ENCODE measurements around the gene MAMDC2. TPM values are rescaled to one million over a fixed set of nuclear protein-coding genes. Genes with fewer than 3 reads are reported as not detected.
A peak's percentile ranks its signal among the peaks of the same experiment; 100 is the strongest.

Gene MAMDC2
- total and polyA plus RNA-seq, 2 of the 4 experiments (the other 2 are of a cell fraction) = 5.0 to 5.2 TPM

DNA sequence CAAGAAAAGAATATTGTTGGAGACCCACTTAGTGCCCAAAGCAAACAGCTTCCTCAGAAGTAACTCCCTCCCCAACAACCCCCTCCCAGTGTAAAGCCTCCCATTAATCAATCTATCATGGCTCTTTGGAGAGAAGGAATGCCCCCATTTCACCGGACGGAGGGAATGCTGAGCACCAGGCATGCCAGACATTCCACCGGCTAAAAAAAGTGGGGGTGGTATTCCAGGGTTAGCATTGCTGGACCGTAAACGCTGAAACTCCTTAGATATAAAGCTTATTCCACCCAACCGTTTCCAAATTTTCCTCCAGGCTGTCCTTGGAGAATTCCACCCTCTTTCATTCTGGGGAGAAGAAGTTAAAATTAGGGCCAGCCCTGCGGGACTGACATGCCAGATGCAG is 363 bp upstream of the MAMDC2 start:
- H2BK20ac ChIP-seq (ENCODE audit: low read depth, low read length) = no peak overlapping the region
- H3K18ac ChIP-seq (ENCODE audit: low read depth, low read length) = no peak overlapping the region
- no peaks in the 10 kb centered on the region for H4K20me1 ChIP-seq (ENCODE audit: insufficient read depth, low read length)
- H4K8ac ChIP-seq (ENCODE audit: low read depth in 2 of 2, low read length in 2 of 2) = peak overlapping the region in 1 of 2 experiments; percentile 62; a peak in 1 of 4 replicates
- in situ Hi-C loops (cut with MboI; ENCODE audit: low sequenced_read_pairs) = no loop called here
- no peaks in the 10 kb centered on the region for H3K36me3 ChIP-seq (ENCODE audit: control insufficient read depth, insufficient read depth, low read length)
- ATAC-seq (ENCODE audit: low read depth) (no peak), DNase-seq (no peak)
- no peak overlapping the region for H4K5ac ChIP-seq (ENCODE audit: low read depth, low read length)
- peaks cover 4% of the 10 kb centered on the region; the same call in 1 of the 2 replicates for H3K9me1 ChIP-seq (ENCODE audit: insufficient read depth, low read length)
- no peak overlapping the region for H3K56ac ChIP-seq (ENCODE audit: extremely low read depth, insufficient read depth, low read length)
- no peak overlapping the region for H2AK5ac ChIP-seq (ENCODE audit: low read depth, low read length)
- ChIA-PET POLR2A (ENCODE audit: unreplicated experiment) (no interaction called here), CTCF (interaction anchor here (1.5 kb wide), 1 partner anchor 9 kb away, joined by 6 read pairs; no protein-coding TSS in a partner anchor)
- H3K9me3 ChIP-seq (ENCODE audit: control insufficient read depth, insufficient read depth, low read length) = peaks cover 2% of the 10 kb centered on the region; the same call in 1 of the 2 replicates
- H4K91ac ChIP-seq (ENCODE audit: insufficient read depth, low read depth, low read length) = no peak overlapping the region
- no peak overlapping the region for H3K4me3 ChIP-seq (ENCODE audit: insufficient read depth, low read depth, low read length)
- H2AFZ ChIP-seq (replicated peaks; ENCODE audit: low read length, poor library complexity) = peak overlapping the region; percentile 98
- H2BK5ac ChIP-seq (ENCODE audit: low read depth, low read length, poor library complexity, severe bottlenecking) = no peak overlapping the region
- no peak overlapping the region for H3K27ac ChIP-seq (ENCODE audit: insufficient read depth, low read length)
- dilution Hi-C loops (cut with HindIII; ENCODE audit: low sequenced_read_pairs, unreplicated experiment) = no loop called here
- 0% methylated on average over 1 of the region's 7 CpGs; no CpG with 5 or more reads in 1 of the 2 experiments for WGBS, 2 experiments (ENCODE audit: extremely low coverage in 2 of 2, insufficient read length in 1 of 2)
- BruUV-seq (replicated peaks) = no TSS peak
- H3K23ac ChIP-seq (ENCODE audit: low read depth, low read length) = no peak overlapping the region
- peak overlapping the region; percentile 31; the same call in 1 of the 2 replicates for H3K4ac ChIP-seq (ENCODE audit: low read depth, low read length)
- H2BK120ac ChIP-seq (ENCODE audit: low read depth, low read length) = 0 out of 2 replicates have a peak overlapping the region, but pooled peaks have one; percentile 70
- peak overlapping the region; percentile 81 for H2AK9ac ChIP-seq (replicated peaks; ENCODE audit: low read depth, low read length, poor library complexity)
- peak overlapping the region; percentile 97 for H3K4me2 ChIP-seq (ENCODE audit: low read depth, low read length)
- no peak overlapping the region for H3K9ac ChIP-seq (ENCODE audit: low read depth, low read length)
- H3K14ac ChIP-seq (replicated peaks; ENCODE audit: low read depth, low read length) = no peak overlapping the region
- no peaks in the 10 kb centered on the region for H3K27me3 ChIP-seq (ENCODE audit: control insufficient read depth, insufficient read depth, low read length)
- peaks cover 9% of the 10 kb centered on the region for H3K4me1 ChIP-seq (ENCODE audit: control insufficient read depth, insufficient read depth, low read length)
- TF ChIP-seq BHLHE40 (IDR thresholded peaks at IDR 0.05; ENCODE audit: low read depth, low read length) (no peak), CEBPB (IDR thresholded peaks at IDR 0.05; ENCODE audit: low read depth, low read length) (no peak), MAFK (IDR thresholded peaks at IDR 0.05; ENCODE audit: low read depth, low read length) (no peak), RAD21 (IDR thresholded peaks at IDR 0.05; ENCODE audit: low read length) (no peak), SMC3 (IDR thresholded peaks at IDR 0.05; ENCODE audit: low read depth, low read length) (no peak), CHD1 (IDR thresholded peaks at IDR 0.05; ENCODE audit: low read depth, low read length) (no peak), FOS (IDR thresholded peaks at IDR 0.05; ENCODE audit: low read depth, low read length) (no peak)
- TF ChIP-seq, protein P1, sequence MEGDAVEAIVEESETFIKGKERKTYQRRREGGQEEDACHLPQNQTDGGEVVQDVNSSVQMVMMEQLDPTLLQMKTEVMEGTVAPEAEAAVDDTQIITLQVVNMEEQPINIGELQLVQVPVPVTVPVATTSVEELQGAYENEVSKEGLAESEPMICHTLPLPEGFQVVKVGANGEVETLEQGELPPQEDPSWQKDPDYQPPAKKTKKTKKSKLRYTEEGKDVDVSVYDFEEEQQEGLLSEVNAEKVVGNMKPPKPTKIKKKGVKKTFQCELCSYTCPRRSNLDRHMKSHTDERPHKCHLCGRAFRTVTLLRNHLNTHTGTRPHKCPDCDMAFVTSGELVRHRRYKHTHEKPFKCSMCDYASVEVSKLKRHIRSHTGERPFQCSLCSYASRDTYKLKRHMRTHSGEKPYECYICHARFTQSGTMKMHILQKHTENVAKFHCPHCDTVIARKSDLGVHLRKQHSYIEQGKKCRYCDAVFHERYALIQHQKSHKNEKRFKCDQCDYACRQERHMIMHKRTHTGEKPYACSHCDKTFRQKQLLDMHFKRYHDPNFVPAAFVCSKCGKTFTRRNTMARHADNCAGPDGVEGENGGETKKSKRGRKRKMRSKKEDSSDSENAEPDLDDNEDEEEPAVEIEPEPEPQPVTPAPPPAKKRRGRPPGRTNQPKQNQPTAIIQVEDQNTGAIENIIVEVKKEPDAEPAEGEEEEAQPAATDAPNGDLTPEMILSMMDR (conservative IDR thresholded peaks at IDR 0.05; ENCODE audit: low read depth, low read length) = no peak
- intact Hi-C loops (cut with micrococcal nuclease) = loop anchor here (5.0 kb wide), 1 partner anchor 71 kb away; no protein-coding TSS in a partner anchor
- H3K79me1 ChIP-seq (ENCODE audit: low read depth in 1 of 2, low read length in 2 of 2) = peaks cover 0 to 3% of the 10 kb centered on the region in 2 experiments; a peak in 1 of 4 replicates
- no peak overlapping the region for H2BK15ac ChIP-seq (ENCODE audit: low read depth, low read length)

All from IMR-90 (cell line).